Caki2 (cell line): Measurements from ENCODE around the gene DHRS13. TPM values are rescaled to one million over a fixed set of nuclear protein-coding genes. Genes with fewer than 3 reads are reported as not detected.

Experiments used
- DNase-seq: peaks from one replicate; pipeline ENCODE4 v3.0.0-alpha.2; 2015; ENCODE audit warnings: low read depth
- in situ Hi-C: cut with HindIII; loops from 2 replicates; pipeline ENCODE4 v1.10.0; 2016; ENCODE audit warnings: low sequenced_read_pairs, low pct_unique_long_range_greater_than_20kb, mixed read lengths
- total RNA-seq: library from RNA; depleted of rRNA; stranded (reverse); fragments of >200 nt; shearing (Covaris generic); gene quantifications from 2 replicates; pipeline ENCODE4 v1.2.3, GENCODE V29; 2014; ENCODE audit warnings: low replicate concordance

Gene DHRS13
- total RNA-seq, 1 experiment from 2014 or later: 36.2 TPM

GRCh38 chr17:28875848-28876550, 26.9 kb downstream of the DHRS13 start:
- DNase-seq: no peak
- in situ Hi-C loops: loop anchor here (5.0 kb wide), 1 partner anchor 89 kb away; no protein-coding TSS in a partner anchor

- in situ Hi-C loops: loop anchor here (5.0 kb wide), 1 partner anchor 87 kb away; no protein-coding TSS in a partner anchor
- DNase-seq: no peak
Measured at GRCh38 chr17:28874750-28875149, 28.1 kb downstream of the DHRS13 start.

- DNase-seq: no peak
- in situ Hi-C loops: no loop called here
Measured at GRCh38 chr17:28873839-28874238, 29.0 kb downstream of the DHRS13 start.

GRCh38 chr17:28871056-28871579, 31.8 kb downstream of the DHRS13 start:
- DNase-seq: no peak
- in situ Hi-C loops: no loop called here

- no peak for DNase-seq
- in situ Hi-C loops: no loop called here
Measured at GRCh38 chr17:28867276-28867675, 35.6 kb downstream of the DHRS13 start.

GRCh38 chr17:28865946-28866752, 36.7 kb downstream of the DHRS13 start:
- DNase-seq: no peak
- in situ Hi-C loops: no loop called here

GRCh38 chr17:28864991-28865849, 37.7 kb downstream of the DHRS13 start:
- in situ Hi-C loops: no loop called here
- DNase-seq: no peak

GRCh38 chr17:28863953-28864352, 38.9 kb downstream of the DHRS13 start:
- no peak for DNase-seq
- in situ Hi-C loops: no loop called here

- in situ Hi-C loops: no loop called here
- no peak for DNase-seq
Measured at GRCh38 chr17:28862561-28862960, 40.3 kb downstream of the DHRS13 start.

GRCh38 chr17:28861393-28862203, 41.3 kb downstream of the DHRS13 start:
- in situ Hi-C loops: no loop called here
- no peak for DNase-seq

- no peak for DNase-seq
- in situ Hi-C loops: no loop called here
Measured at GRCh38 chr17:28860363-28860808, 42.5 kb downstream of the DHRS13 start.

GRCh38 chr17:28858801-28859355, 44.0 kb downstream of the DHRS13 start:
- no peak for DNase-seq
- in situ Hi-C loops: no loop called here

- in situ Hi-C loops: no loop called here
- DNase-seq: no peak
Measured at GRCh38 chr17:28857905-28858800, 44.7 kb downstream of the DHRS13 start.

GRCh38 chr17:28856028-28856574, 46.8 kb downstream of the DHRS13 start:
- no peak for DNase-seq
- in situ Hi-C loops: no loop called here

- no peak for DNase-seq
- in situ Hi-C loops: no loop called here
Measured at GRCh38 chr17:28855336-28855679, 47.6 kb downstream of the DHRS13 start.
